Vagina (tissue), 2 donors: ENCODE results near the gene HBG2. TPM values are rescaled to one million over a fixed set of nuclear protein-coding genes. Genes with fewer than 3 reads are reported as not detected.

Experiments used
- DNase-seq, 2 donors: peaks; one replicate each; pipeline ENCODE4 v3.0.0-alpha.2; 2017; ENCODE audit errors: extremely low spot score in 2 of 2
- H3K27ac ChIP-seq: fragments of 200-600 bp; sonication (generic); one replicate; pipeline ENCODE4 v1.5.1; 2019
- H3K27me3 ChIP-seq: fragments of 200-600 bp; sonication (generic); one replicate; pipeline ENCODE4 v1.5.1; 2019
- H3K36me3 ChIP-seq, 2 donors: fragments of 200-600 bp; sonication (generic); one replicate each; pipeline ENCODE4 v1.5.1; 2017 to 2019
- H3K4me1 ChIP-seq: fragments of 200-600 bp; sonication (generic); one replicate; pipeline ENCODE4 v1.5.1; 2019
- H3K4me3 ChIP-seq, 2 donors: fragments of 200-600 bp; sonication (generic); 1 replicate in 1 of 2; 2 replicates in 1 of 2; pipeline ENCODE4 v1.5.1; 2016 to 2019
- H3K9me3 ChIP-seq: fragments of 200-600 bp; sonication (generic); one replicate; pipeline ENCODE4 v1.5.1; 2019
- CTCF ChIP-seq, 3 experiments: fragments of 450-650 bp in 2 of 3; fragments of 200-600 bp in 1 of 3; sonication (generic) in 1 of 3; IDR thresholded peaks; one replicate each; pipeline ENCODE4 v1.5.1; 2017 to 2019; ENCODE audit warnings: antibody characterized with exemption in 3 of 3, mild to moderate bottlenecking in 2 of 3, moderate library complexity in 2 of 3
- POLR2A ChIP-seq, 2 donors: fragments of 450-650 bp; IDR thresholded peaks; one replicate each; pipeline ENCODE4 v1.6.1; 2017; ENCODE audit warnings: antibody characterized with exemption in 2 of 2, mild to moderate bottlenecking in 2 of 2, moderate library complexity in 2 of 2
- POLR2AphosphoS5 ChIP-seq, 2 donors: sonication (generic); formaldehyde crosslinking; IDR thresholded peaks; one replicate each; pipeline ENCODE4 v1.9.0; 2017; ENCODE audit warnings: antibody characterized with exemption in 2 of 2, mild to moderate bottlenecking in 2 of 2, low read depth in 1 of 2; ENCODE audit not compliant: insufficient read depth in 1 of 2
- intact Hi-C: fragments of 100-400 bp; cut with DNase I; formaldehyde crosslinking; loops from one replicate; pipeline ENCODE4 v1.15.1; 2023
- total RNA-seq: library from RNA; depleted of rRNA; stranded (reverse); fragments of >200 nt; gene quantifications from one replicate; pipeline ENCODE4 v1.2.3, GENCODE V29; 2016

The HBG2 gene
- total RNA-seq, 1 donor from 2014 or later, result not detected

- no peak for DNase-seq
- Histone ChIP-seq H3K9me3 (no peaks in the 10 kb centered on the region), H3K27ac (no peak overlapping the region), H3K4me1 (no peaks in the 10 kb centered on the region), H3K36me3 (no peaks in the 10 kb centered on the region), H3K4me3 (no peak overlapping the region), H3K27me3 (no peaks in the 10 kb centered on the region)
- TF ChIP-seq CTCF (IDR thresholded peaks at IDR 0.05) (no peak), POLR2A (IDR thresholded peaks at IDR 0.05) (no peak), POLR2AphosphoS5 (IDR thresholded peaks at IDR 0.05; ENCODE audit: insufficient read depth in 1 of 2, low read depth in 1 of 2) (no peak)
- intact Hi-C loops, result no loop called here
These were observed 31.8 kb upstream of the HBG2 start for GRCh38 chr11:5286351-5286750.

- TF ChIP-seq CTCF (IDR thresholded peaks at IDR 0.05) (no peak), POLR2AphosphoS5 (IDR thresholded peaks at IDR 0.05; ENCODE audit: insufficient read depth in 1 of 2, low read depth in 1 of 2) (no peak), POLR2A (IDR thresholded peaks at IDR 0.05) (no peak)
- H3K4me1 ChIP-seq, result no peaks in the 10 kb centered on the region
- H3K27me3 ChIP-seq, result no peaks in the 10 kb centered on the region
- intact Hi-C loops, result no loop called here
- no peak overlapping the region for H3K4me3 ChIP-seq
- no peaks in the 10 kb centered on the region for H3K9me3 ChIP-seq
- no peak for DNase-seq
- no peaks in the 10 kb centered on the region for H3K36me3 ChIP-seq
- H3K27ac ChIP-seq, result no peak overlapping the region
These were observed 31.2 kb upstream of the HBG2 start for GRCh38 chr11:5285703-5286340.

- no peaks in the 10 kb centered on the region for H3K36me3 ChIP-seq
- TF ChIP-seq POLR2AphosphoS5 (IDR thresholded peaks at IDR 0.05; ENCODE audit: insufficient read depth in 1 of 2, low read depth in 1 of 2) (no peak), POLR2A (IDR thresholded peaks at IDR 0.05) (no peak), CTCF (IDR thresholded peaks at IDR 0.05) (no peak)
- no peak overlapping the region for H3K4me3 ChIP-seq
- DNase-seq, result no peak
- intact Hi-C loops, result no loop called here
- H3K4me1 ChIP-seq, result no peaks in the 10 kb centered on the region
- H3K27ac ChIP-seq, result no peak overlapping the region
- no peaks in the 10 kb centered on the region for H3K9me3 ChIP-seq
- no peaks in the 10 kb centered on the region for H3K27me3 ChIP-seq
These were observed 30.1 kb upstream of the HBG2 start for GRCh38 chr11:5284637-5285036.

GRCh38 chr11:5283882-5284281 lies 29.3 kb upstream of the HBG2 start:
- no peak overlapping the region for H3K4me3 ChIP-seq
- H3K9me3 ChIP-seq, result no peaks in the 10 kb centered on the region
- no peaks in the 10 kb centered on the region for H3K36me3 ChIP-seq
- TF ChIP-seq POLR2AphosphoS5 (IDR thresholded peaks at IDR 0.05; ENCODE audit: insufficient read depth in 1 of 2, low read depth in 1 of 2) (no peak), CTCF (IDR thresholded peaks at IDR 0.05) (no peak), POLR2A (IDR thresholded peaks at IDR 0.05) (no peak)
- no peak overlapping the region for H3K27ac ChIP-seq
- no peaks in the 10 kb centered on the region for H3K27me3 ChIP-seq
- H3K4me1 ChIP-seq, result no peaks in the 10 kb centered on the region
- intact Hi-C loops, result no loop called here
- DNase-seq, result no peak

- Histone ChIP-seq H3K4me1 (no peaks in the 10 kb centered on the region), H3K36me3 (no peaks in the 10 kb centered on the region), H3K27ac (no peak overlapping the region), H3K9me3 (no peaks in the 10 kb centered on the region), H3K4me3 (no peak overlapping the region), H3K27me3 (no peaks in the 10 kb centered on the region)
- no peak for DNase-seq
- TF ChIP-seq POLR2AphosphoS5 (IDR thresholded peaks at IDR 0.05; ENCODE audit: insufficient read depth in 1 of 2, low read depth in 1 of 2) (no peak), POLR2A (IDR thresholded peaks at IDR 0.05) (no peak)
- intact Hi-C loops, result no loop called here
These were observed 28.5 kb upstream of the HBG2 start for GRCh38 chr11:5283086-5283485.
